Right ventricle myocardium inferior (tissue), 1 donor: ENCODE data around the gene MED27. TPM values are rescaled to one million over a fixed set of nuclear protein-coding genes. Genes with fewer than 3 reads are reported as not detected.

Source experiments
- ATAC-seq: fragments of 200-7000 bp; cut with Tn5 transposase; one replicate; pipeline ENCODE4 v1.9.1; 2020; ENCODE audit warnings: mild to moderate bottlenecking, moderate library complexity
- DNase-seq: peaks from one replicate; pipeline ENCODE4 v3.0.0; 2021; ENCODE audit errors: missing footprints
- intact Hi-C: fragments of 100-400 bp; cut with DNase I; formaldehyde crosslinking; loops from one replicate; pipeline ENCODE4 v1.11.0; 2022
- total RNA-seq: library from RNA; stranded (reverse); fragmentation: NEBNext Ultra II Directional; extraction: Animal tissue kit (Norgen Biotek cat#: 25700); gene quantifications from one replicate; pipeline ENCODE4 v1.2.1, GENCODE V29; 2021
- donor health status: DM: no; HTN: yes; CAD: no; lungs with severe emphysema.

Gene MED27
- total RNA-seq, 1 donor from 2014 or later: 15.1 TPM

GRCh38 chr9:131879181-131879910 is 200.3 kb downstream of the MED27 start:
- DNase-seq (no peak), ATAC-seq (no peak)
- intact Hi-C loops: no loop called here

- intact Hi-C loops: no loop called here
- ATAC-seq (no peak), DNase-seq (no peak)
Observed at GRCh38 chr9:131876486-131876885, 203.2 kb downstream of the MED27 start.

GRCh38 chr9:131875828-131876485 is 203.7 kb downstream of the MED27 start:
- intact Hi-C loops: no loop called here
- ATAC-seq (no peak), DNase-seq (no peak)

DNA sequence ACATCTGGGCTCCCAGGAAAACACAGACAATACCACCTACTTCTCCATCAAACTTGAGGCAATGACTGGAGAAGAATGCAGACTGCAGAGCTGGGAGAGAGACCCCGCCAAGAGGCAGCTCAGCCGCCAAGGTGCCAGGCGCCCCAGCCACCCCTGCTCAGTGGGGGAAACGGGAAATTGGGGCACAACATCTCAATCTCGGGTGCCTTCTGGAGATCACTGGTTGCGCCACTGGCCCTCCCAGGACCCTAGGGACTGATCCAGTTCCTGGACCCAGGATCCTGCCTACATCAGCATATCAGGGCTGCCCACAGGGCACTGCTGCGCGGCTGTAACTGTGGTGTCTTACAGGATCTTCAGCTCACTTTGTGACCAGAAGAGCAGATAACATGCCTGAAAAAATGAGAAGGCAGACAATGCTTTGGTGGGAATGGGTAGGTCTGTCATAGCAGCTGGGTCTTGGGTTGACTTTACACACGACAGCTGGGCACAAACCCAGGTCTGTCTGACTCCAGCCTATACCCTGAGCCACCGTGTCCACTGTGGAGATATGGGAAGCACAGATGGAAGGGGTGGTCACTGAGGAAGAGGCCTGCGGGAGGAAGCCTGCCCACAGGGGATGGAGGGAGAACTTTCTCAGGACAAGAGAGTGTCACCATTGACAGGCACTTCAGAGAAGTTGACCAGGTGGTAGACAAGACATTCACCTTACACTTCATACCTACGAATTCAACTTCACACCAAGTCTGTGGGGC is 204.6 kb downstream of the MED27 start:
- DNase-seq: no peak
- no peak for ATAC-seq
- intact Hi-C loops: no loop called here

GRCh38 chr9:131874447-131874846 is 205.2 kb downstream of the MED27 start:
- DNase-seq (no peak), ATAC-seq (no peak)
- intact Hi-C loops: no loop called here

DNA sequence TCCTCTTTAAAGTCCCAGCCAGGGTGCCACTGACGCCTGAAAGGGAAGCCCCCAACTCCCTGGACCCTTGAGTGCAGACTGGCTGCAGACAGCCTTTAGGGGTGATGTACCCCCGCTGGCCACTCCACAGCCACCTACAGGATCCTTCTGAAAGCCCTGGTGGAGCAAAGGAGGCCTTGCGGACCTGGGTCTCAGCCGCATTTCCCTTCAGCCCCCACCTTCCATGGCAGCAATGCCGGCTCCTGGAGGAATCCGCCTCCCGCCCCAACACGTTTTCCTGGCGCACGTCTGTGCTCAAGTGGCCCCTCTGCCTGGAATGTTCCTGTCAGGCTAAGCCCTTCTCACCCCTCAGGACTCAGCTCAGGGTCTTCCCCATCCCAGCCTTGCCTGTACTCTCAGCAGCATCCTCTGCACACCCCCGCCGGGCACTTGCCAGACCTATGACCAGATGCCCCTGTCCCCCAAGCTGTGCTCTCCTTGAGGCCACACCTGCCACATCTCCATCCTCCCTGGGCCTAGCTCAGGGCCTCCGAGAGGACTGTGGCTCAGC is 205.7 kb downstream of the MED27 start:
- DNase-seq: no peak
- intact Hi-C loops: no loop called here
- ATAC-seq: no peak

- no peak for DNase-seq
- no peak for ATAC-seq
- intact Hi-C loops: no loop called here
Observed at GRCh38 chr9:131873335-131873734, 206.3 kb downstream of the MED27 start.

GRCh38 chr9:131872702-131873101 is 207.0 kb downstream of the MED27 start:
- intact Hi-C loops: no loop called here
- ATAC-seq: no peak
- DNase-seq: no peak

GRCh38 chr9:131872006-131872405 is 207.7 kb downstream of the MED27 start:
- no peak for ATAC-seq
- DNase-seq: no peak
- intact Hi-C loops: no loop called here

DNA sequence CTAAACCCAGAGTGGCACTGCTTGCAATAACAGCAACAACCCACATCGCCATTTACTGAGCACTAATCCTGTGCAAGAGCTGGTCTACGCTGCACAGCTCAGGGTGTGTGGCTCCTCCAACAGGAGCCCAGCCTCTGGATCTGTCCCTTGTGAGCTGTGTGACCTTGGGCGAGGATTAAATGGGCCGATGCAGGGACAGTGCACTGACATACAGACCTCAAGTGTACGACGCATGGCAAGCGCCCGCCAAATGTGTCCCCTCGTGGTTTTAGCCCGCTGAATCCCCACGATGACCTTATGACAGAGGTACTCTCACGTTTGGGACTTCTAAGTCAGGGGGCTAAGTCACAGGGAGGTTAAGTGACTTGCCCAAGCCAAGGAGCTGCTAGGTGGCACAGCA is 209.5 kb downstream of the MED27 start:
- intact Hi-C loops: no loop called here
- DNase-seq (no peak), ATAC-seq (no peak)

GRCh38 chr9:131869348-131869747 is 210.3 kb downstream of the MED27 start:
- ATAC-seq: no peak
- intact Hi-C loops: no loop called here
- DNase-seq: no peak

- DNase-seq (no peak), ATAC-seq (no peak)
- intact Hi-C loops: no loop called here
Observed at GRCh38 chr9:131868766-131869165, 210.9 kb downstream of the MED27 start.

DNA sequence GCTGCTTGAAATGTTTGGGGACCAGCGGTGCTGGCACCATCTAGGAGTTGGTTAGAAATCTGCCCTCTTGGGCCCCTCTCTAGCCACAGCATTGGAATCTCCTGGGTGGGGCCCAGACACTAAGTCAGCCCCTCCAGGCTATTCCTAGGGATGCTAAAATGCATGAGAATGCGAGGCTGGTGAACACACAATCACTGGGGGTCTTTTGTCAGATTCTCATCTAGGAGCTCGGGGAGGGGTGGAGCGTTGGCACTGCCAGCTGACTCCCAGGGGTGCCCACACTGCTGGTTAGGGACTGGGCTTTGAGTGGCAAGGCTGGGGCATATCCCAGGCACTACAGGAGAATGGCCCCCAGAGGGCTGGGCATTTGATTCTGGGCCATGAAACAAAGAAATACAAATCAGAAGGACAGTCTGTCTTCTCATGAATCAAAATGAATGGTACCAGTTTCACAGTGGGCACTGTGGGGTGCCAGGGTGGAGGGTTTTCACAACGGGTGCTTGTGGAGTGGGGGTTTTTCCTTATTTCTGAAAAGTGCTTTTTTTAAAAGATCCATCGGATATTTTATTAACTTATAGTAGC is 212.0 kb downstream of the MED27 start:
- intact Hi-C loops: no loop called here
- no peak for ATAC-seq
- no peak for DNase-seq

DNA sequence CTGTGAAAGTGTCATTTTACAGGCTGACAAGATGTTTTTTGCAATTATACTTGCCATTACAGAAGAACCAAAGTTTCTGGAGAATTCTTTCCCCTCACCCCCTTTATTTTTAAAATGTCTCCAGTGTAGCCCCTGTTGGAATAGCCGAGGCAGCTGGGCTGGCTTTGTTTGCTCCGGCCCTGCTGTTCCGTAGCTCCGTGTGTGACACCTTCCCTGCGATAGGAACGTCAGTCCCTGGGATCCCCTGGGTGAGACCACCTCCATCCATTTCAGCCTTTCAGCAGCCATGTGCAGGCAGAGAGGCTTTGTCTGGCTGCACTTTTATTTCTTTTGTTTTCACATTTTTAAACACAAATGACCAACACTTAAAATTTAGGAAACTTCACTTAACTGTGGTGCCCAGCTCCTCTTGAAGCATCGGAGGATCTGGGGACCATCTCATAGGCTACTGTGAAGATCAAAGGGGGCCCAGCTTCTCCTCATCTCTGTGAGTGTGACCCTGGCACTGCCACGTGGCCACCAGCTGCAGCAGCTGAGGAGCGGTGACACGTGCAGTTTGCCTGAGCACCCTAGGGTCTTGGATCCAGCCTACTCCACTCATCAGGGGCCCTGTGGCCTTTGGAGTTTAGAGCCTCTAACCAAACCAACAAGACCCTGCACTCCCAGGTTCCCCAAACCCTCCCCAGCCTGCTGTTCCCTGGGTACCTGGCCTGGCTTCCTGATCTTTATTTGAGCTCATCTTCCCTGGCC is 214.0 kb downstream of the MED27 start:
- intact Hi-C loops: no loop called here
- ATAC-seq (no peak), DNase-seq (no peak)

GRCh38 chr9:131864531-131864930 is 215.1 kb downstream of the MED27 start:
- ATAC-seq (no peak), DNase-seq (no peak)
- intact Hi-C loops: no loop called here

DNA sequence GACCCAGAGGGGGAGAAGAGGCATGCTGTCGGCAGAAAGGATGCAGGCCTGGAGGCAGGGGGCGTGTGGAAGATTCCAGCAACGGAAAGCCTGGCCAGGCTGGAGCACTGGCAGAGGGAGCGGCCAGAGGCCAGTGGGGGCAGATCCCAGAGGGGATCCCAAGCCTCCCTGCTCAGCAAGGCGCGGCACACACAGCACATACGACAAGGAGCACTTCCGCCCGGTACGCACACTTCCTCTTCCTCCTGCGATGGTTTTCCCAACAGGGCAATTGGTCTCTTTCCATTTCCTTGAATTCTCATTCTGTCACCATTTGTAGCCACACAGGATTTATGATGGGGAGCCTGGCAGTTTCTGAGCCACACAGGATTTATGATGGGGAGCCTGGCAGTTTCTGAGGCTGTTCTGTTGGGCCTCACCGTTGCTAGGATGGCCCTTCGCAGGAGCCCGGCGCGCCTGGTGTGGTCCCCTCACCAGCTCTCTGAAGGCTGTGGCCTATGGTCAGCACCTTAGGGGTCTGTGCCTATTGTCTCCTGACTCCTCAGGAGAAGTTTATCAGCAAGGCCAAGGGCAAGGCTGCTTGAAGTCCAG is 216.3 kb downstream of the MED27 start:
- DNase-seq (no peak), ATAC-seq (no peak)
- intact Hi-C loops: no loop called here

- ATAC-seq (no peak), DNase-seq (no peak)
- intact Hi-C loops: no loop called here
Observed at GRCh38 chr9:131862261-131862660, 217.4 kb downstream of the MED27 start.

DNA sequence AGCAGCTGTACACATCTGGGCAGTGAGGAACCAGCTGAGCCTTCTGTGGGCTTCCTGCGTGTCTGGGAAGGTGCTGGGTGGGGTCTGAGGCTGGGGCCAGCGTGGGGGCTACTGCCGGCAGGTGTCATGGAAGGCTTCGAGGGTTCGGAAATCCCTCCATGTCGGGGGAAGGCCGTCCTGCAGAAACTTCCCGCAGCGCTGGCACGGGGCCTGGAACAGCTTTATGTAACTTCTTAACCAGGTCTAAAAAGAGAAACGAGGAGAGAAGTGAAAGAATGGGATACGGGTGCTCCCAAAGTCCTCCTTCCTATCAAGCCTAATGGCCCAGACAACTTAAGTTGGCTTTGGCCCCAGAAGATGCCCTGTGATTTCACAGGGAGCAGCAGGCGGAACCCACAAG is 219.2 kb downstream of the MED27 start:
- DNase-seq: no peak
- intact Hi-C loops: no loop called here

More for the DNA sequence above, 219.2 kb downstream of the MED27 start:
- ATAC-seq: no peak
